PC-9 (cell line): ENCODE measurements around the gene GRIN2A. TPM values are rescaled to one million over a fixed set of nuclear protein-coding genes. Genes with fewer than 3 reads are reported as not detected.

Experiments
- BruUV-seq: library from RNA; stranded (reverse); fragments of 400-500 nt; replicated peaks from 2 replicates; lab custom pipeline; 2021; lab: Mats Ljungman, UMichigan
- CTCF ChIA-PET: fragments of 300-600 bp; sonication (Branson Sonifier 250); formaldehyde crosslinking; loops from one replicate; lab custom pipeline; 2022; ENCODE audit warnings: antibody characterized with exemption; lab: Charles Lee
- POLR2A ChIA-PET: fragments of 300-600 bp; sonication (Branson Sonifier 250); formaldehyde crosslinking; loops from one replicate; lab custom pipeline; 2022; ENCODE audit warnings: antibody characterized with exemption; ENCODE audit not compliant: unreplicated experiment; lab: Charles Lee
- DNase-seq, 2 experiments: peaks; one replicate each; pipeline versions ENCODE4 v3.0.0 to v3.0.0-alpha.2; 2015 to 2022; ENCODE audit warnings: mixed read lengths in 1 of 2
- H2AFZ ChIP-seq: fragments of 200-600 bp; sonication (generic); 2 replicates; pipeline ENCODE4 v1.8.1; 2017; ENCODE audit warnings: antibody characterized with exemption
- H3F3A ChIP-seq: fragments of 200-600 bp; sonication (generic); 2 replicates; pipeline ENCODE4 v1.8.1; 2017; ENCODE audit warnings: antibody characterized with exemption, mild to moderate bottlenecking, low read depth; ENCODE audit not compliant: insufficient read depth
- H3K27ac ChIP-seq: fragments of 200-600 bp; sonication (generic); 2 replicates; pipeline ENCODE4 v1.6.1; 2016; ENCODE audit warnings: mixed run types
- H3K27me3 ChIP-seq: fragments of 200-600 bp; sonication (generic); 2 replicates; pipeline ENCODE4 v1.6.1; 2016; ENCODE audit warnings: low read depth, mixed run types; ENCODE audit not compliant: insufficient read depth
- H3K36me3 ChIP-seq: fragments of 200-600 bp; sonication (generic); 2 replicates; pipeline ENCODE4 v1.6.1; 2016; ENCODE audit warnings: low read depth, mixed run types
- H3K4me1 ChIP-seq: fragments of 200-600 bp; sonication (generic); replicated peaks from 2 replicates; pipeline ENCODE4 v1.6.1; 2016; ENCODE audit warnings: mixed run types; ENCODE audit not compliant: insufficient read depth
- H3K4me2 ChIP-seq: fragments of 200-600 bp; sonication (generic); 2 replicates; pipeline ENCODE4 v1.6.1; 2017; ENCODE audit warnings: mixed run types
- H3K4me3 ChIP-seq: fragments of 200-600 bp; sonication (generic); 2 replicates; pipeline ENCODE4 v1.6.1; 2016; ENCODE audit warnings: mixed run types
- H3K79me2 ChIP-seq: fragments of 200-600 bp; sonication (generic); 2 replicates; pipeline ENCODE4 v1.6.1; 2017; ENCODE audit warnings: low read depth, mixed run types
- H3K9me2 ChIP-seq: fragments of 200-600 bp; sonication (generic); 2 replicates; pipeline ENCODE4 v1.8.1; 2017; ENCODE audit warnings: mild to moderate bottlenecking; ENCODE audit not compliant: insufficient read depth
- H3K9me3 ChIP-seq: fragments of 200-600 bp; sonication (generic); 2 replicates; pipeline ENCODE4 v1.8.1; 2016; ENCODE audit warnings: low read depth; ENCODE audit not compliant: insufficient read depth
- H4K20me1 ChIP-seq: fragments of 200-600 bp; sonication (generic); 2 replicates; pipeline ENCODE4 v1.8.1; 2017; ENCODE audit not compliant: insufficient read depth
- EZH2 ChIP-seq: fragments of 200-600 bp; sonication (generic); IDR thresholded peaks from 2 replicates; pipeline ENCODE4 v1.8.0; 2017; ENCODE audit warnings: antibody characterized with exemption, low read depth
- intact Hi-C: fragments of 100-400 bp; cut with micrococcal nuclease; formaldehyde crosslinking; loops from one replicate; pipeline ENCODE4 v1.10.0; 2022; ENCODE audit not compliant: unreplicated experiment
- total RNA-seq: library from RNA; stranded (reverse); gene quantifications from 2 replicates; pipeline ENCODE4 v1.2.3, GENCODE V29; 2021
- TF ChIP-seq, protein P1 (sequence below): fragments of 200-600 bp; sonication (generic); conservative IDR thresholded peaks from 2 replicates; pipeline ENCODE4 v1.6.1; 2017; ENCODE audit warnings: mixed run types, antibody characterized with exemption, mild to moderate bottlenecking, moderate library complexity

The GRIN2A gene
- total RNA-seq, 1 experiment from 2014 or later: not detected

DNA sequence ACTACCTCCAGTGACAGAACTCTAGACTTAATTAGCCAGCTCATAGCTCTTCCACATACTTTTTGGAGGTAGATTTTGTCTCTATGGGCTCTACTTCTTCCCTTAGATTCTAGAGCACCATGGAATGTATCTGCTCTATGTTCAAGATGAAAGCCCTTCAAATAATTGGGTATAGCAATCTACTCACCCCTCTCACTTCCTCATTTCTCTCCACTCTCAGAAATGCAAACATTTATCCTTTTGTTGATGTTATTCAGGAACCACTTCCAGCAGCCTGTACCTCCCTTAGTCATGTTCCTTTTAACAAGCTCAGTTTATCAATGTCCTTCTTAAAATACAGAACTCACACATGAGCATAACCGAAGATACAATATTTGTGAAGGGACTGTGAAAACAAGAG is 78.5 kb downstream of the GRIN2A start:
- POLR2A ChIA-PET: no interaction called here

GRCh38 chr16:10103118-10103517 is 79.1 kb downstream of the GRIN2A start:
- intact Hi-C loops: no loop called here
- TF ChIP-seq EZH2: no peak
- TF ChIP-seq, protein P1, sequence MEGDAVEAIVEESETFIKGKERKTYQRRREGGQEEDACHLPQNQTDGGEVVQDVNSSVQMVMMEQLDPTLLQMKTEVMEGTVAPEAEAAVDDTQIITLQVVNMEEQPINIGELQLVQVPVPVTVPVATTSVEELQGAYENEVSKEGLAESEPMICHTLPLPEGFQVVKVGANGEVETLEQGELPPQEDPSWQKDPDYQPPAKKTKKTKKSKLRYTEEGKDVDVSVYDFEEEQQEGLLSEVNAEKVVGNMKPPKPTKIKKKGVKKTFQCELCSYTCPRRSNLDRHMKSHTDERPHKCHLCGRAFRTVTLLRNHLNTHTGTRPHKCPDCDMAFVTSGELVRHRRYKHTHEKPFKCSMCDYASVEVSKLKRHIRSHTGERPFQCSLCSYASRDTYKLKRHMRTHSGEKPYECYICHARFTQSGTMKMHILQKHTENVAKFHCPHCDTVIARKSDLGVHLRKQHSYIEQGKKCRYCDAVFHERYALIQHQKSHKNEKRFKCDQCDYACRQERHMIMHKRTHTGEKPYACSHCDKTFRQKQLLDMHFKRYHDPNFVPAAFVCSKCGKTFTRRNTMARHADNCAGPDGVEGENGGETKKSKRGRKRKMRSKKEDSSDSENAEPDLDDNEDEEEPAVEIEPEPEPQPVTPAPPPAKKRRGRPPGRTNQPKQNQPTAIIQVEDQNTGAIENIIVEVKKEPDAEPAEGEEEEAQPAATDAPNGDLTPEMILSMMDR: no peak
- Histone ChIP-seq H3K9me2 (no peaks in the 10 kb centered on the region), H3K9me3 (no peaks in the 10 kb centered on the region), H3K27me3 (no peaks in the 10 kb centered on the region), H3K4me3 (no peak overlapping the region), H3K4me2 (no peak overlapping the region), H3K36me3 (no peaks in the 10 kb centered on the region), H4K20me1 (no peaks in the 10 kb centered on the region), H3K27ac (no peak overlapping the region), H3K4me1 (no peaks in the 10 kb centered on the region), H3K79me2 (no peaks in the 10 kb centered on the region), H3F3A (no peaks in the 10 kb centered on the region), H2AFZ (no peak overlapping the region)
- no peak for DNase-seq
- BruUV-seq: no TSS peak
- ChIA-PET CTCF (interaction anchor here (0.6 kb wide), 1 partner anchor 263 kb away, joined by 5 read pairs; no protein-coding TSS in a partner anchor), POLR2A (no interaction called here)

More for the DNA sequence above, 78.5 kb downstream of the GRIN2A start:
- Histone ChIP-seq H3K4me3 (no peak overlapping the region), H3K9me2 (no peaks in the 10 kb centered on the region), H3F3A (no peaks in the 10 kb centered on the region), H2AFZ (no peak overlapping the region), H4K20me1 (no peaks in the 10 kb centered on the region), H3K4me2 (no peak overlapping the region), H3K9me3 (no peaks in the 10 kb centered on the region), H3K36me3 (no peaks in the 10 kb centered on the region), H3K79me2 (no peaks in the 10 kb centered on the region), H3K27ac (no peak overlapping the region), H3K4me1 (no peaks in the 10 kb centered on the region), H3K27me3 (no peaks in the 10 kb centered on the region)
- DNase-seq: no peak
- no peak for TF ChIP-seq EZH2
- TF ChIP-seq, protein P1: no peak
- BruUV-seq: no TSS peak
- intact Hi-C loops: no loop called here
- CTCF ChIA-PET: interaction anchor here (0.6 kb wide), 1 partner anchor 263 kb away, joined by 5 read pairs; no protein-coding TSS in a partner anchor

- H4K20me1 ChIP-seq: no peaks in the 10 kb centered on the region
- no peak overlapping the region for H2AFZ ChIP-seq
- TF ChIP-seq, protein P1: no peak
- TF ChIP-seq EZH2: no peak
- intact Hi-C loops: no loop called here
- H3K4me3 ChIP-seq: no peak overlapping the region
- H3K79me2 ChIP-seq: no peaks in the 10 kb centered on the region
- H3K27me3 ChIP-seq: no peaks in the 10 kb centered on the region
- no peaks in the 10 kb centered on the region for H3K9me2 ChIP-seq
- CTCF ChIA-PET: no interaction called here
- no peaks in the 10 kb centered on the region for H3K4me1 ChIP-seq
- no peak overlapping the region for H3K27ac ChIP-seq
- BruUV-seq: no TSS peak
- H3K36me3 ChIP-seq: no peaks in the 10 kb centered on the region
- no peaks in the 10 kb centered on the region for H3K9me3 ChIP-seq
- no peak for DNase-seq
- no peak overlapping the region for H3K4me2 ChIP-seq
- POLR2A ChIA-PET: no interaction called here
- no peaks in the 10 kb centered on the region for H3F3A ChIP-seq
Observed at GRCh38 chr16:10100829-10101228, 81.4 kb downstream of the GRIN2A start.
